GM21786 (cell line): ENCODE data around the gene ANKRD40CL.

Experiments used
- ATAC-seq: cut with Tn5 transposase; IDR thresholded peaks from one replicate; pipeline ENCODE4 v1.9.1; 2021; ENCODE audit not compliant: unreplicated experiment

The ANKRD40CL gene

DNA sequence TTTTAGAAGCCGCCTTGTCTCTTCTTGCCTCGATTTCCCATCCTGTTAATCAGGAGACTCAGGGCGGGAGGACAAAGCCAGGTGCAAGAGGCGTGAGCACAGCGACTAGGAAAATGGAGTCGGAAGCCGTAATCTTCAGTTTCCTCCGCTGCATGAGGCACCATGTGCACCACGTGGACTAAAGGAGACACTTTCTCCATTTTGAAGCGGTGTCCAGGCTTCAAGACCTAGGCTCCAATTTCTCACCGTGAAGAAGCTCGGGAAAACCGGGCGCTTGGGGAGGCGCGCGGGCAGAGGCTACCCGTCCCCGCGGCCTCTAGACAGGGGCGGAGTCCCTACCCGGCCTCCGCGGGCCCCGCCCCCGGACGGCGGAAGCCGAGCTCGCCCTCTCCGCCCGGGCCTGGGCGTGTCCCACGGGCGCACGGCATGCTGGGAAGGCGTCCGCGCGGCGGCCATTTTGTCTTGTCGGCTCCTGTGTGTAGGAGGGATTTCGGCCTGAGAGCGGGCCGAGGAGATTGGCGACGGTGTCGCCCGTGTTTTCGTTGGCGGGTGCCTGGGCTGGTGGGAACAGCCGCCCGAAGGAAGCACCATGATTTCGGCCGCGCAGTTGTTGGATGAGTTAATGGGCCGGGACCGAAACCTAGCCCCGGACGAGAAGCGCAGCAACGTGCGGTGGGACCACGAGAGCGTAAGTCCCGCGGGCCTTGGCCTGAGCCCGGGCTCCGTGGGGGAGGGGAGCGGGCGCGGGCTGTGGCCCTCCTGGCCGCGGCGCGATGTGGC lies 48.0 kb downstream of the ANKRD40CL start, which contains the start of gene LUC7L3:
TSS of gene LUC7L3 (plus strand) at position 460 of the 780 bp plus-strand sequence. CDS start at position 590, 130 bp downstream.
- peak; percentile 90 for ATAC-seq

DNA sequence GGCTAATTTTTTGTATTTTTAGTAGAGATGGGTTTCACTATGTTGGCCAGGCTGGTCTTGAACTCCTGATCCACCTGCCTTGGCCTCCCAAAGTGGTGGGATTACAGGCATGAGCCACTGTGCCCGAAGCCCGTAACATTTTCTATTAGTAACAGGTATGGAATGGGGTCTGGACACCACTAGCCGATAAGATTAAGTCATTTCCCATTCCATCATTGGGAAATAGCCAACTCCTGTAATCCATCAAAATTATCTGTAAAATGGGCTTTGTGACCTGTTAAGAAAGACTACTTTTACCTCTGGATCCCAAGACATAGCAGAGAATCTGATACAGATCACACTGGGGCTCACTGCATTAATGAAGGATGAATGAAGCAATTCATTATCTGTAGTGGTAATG lies 51.8 kb downstream of the ANKRD40CL start:
- no peak for ATAC-seq

DNA sequence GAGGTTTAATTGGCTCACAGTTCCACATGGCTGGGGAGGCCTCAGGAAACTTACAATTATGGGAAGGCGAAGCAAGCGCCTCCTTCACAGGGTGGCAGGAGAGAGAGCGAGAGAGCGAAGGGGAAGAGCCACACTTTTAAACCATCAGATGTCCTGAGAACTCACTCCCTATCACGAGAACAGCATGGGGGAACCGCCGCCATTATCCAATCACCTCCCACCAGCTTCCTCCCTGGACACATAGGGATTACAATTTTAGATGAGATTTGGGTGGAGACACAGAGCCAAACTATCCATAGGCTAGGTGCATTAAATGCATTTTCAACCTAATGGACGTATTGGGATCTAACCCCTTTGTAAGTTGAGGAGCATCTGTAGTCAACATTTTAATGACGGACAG lies 54.7 kb downstream of the ANKRD40CL start:
- ATAC-seq = no peak
